Osteoblast (primary cell): ENCODE results near the gene KLHL8. TPM values are rescaled to one million over a fixed set of nuclear protein-coding genes. Genes with fewer than 3 reads are reported as not detected.

ENCODE experiments used
- DNase-seq: peaks from one replicate; pipeline ENCODE4 v3.0.0; 2011; ENCODE audit warnings: low spot score, mixed read lengths; ENCODE audit not compliant: insufficient read length; ENCODE audit errors: missing footprints
- H2AFZ ChIP-seq: 2 replicates; pipeline ENCODE4 v1.6.0; 2011; ENCODE audit warnings: mild to moderate bottlenecking, low read length
- H3K27ac ChIP-seq: 2 replicates; pipeline ENCODE4 v1.5.1; 2011; ENCODE audit warnings: mild to moderate bottlenecking, low read depth, low read length, moderate library complexity
- H3K27me3 ChIP-seq: 2 replicates; pipeline ENCODE4 v1.6.0; 2012; ENCODE audit warnings: mild to moderate bottlenecking, control low read depth, inconsistent platforms, low read length, moderate library complexity; ENCODE audit not compliant: insufficient read depth
- H3K36me3 ChIP-seq: 2 replicates; pipeline ENCODE4 v1.5.1; 2011; ENCODE audit warnings: mild to moderate bottlenecking, low read length, control low read depth, moderate library complexity; ENCODE audit not compliant: insufficient read depth
- H3K4me1 ChIP-seq: 2 replicates; pipeline ENCODE4 v1.5.1; 2011; ENCODE audit warnings: mild to moderate bottlenecking, low read length, control low read depth, moderate library complexity; ENCODE audit not compliant: insufficient read depth
- H3K4me2 ChIP-seq: 2 replicates; pipeline ENCODE4 v1.6.0; 2011; ENCODE audit warnings: mild to moderate bottlenecking, low read length; ENCODE audit not compliant: insufficient read depth
- H3K4me3 ChIP-seq: fragments of 200-600 bp; sonication (generic); 3 replicates; pipeline ENCODE4 v1.5.1; 2012; ENCODE audit warnings: mild to moderate bottlenecking, low read length, inconsistent platforms; ENCODE audit not compliant: insufficient read depth
- H3K79me2 ChIP-seq: 2 replicates; pipeline ENCODE4 v1.6.0; 2012; ENCODE audit warnings: mild to moderate bottlenecking, low read length, control low read depth, inconsistent platforms; ENCODE audit not compliant: insufficient read depth
- H3K9me3 ChIP-seq: 2 replicates; pipeline ENCODE4 v1.5.1; 2011; ENCODE audit warnings: low read depth, low read length, control low read depth
- H4K20me1 ChIP-seq: 2 replicates; pipeline ENCODE4 v1.6.0; 2012; ENCODE audit warnings: mild to moderate bottlenecking, low read length, control low read depth; ENCODE audit not compliant: insufficient read depth
- total RNA-seq: library from RNA; depleted of rRNA; stranded (reverse); fragments of >200 nt; gene quantifications from 2 replicates; pipeline ENCODE4 v1.2.3, GENCODE V29; 2012
- TF ChIP-seq, protein P1 (sequence below): IDR thresholded peaks from 2 replicates; pipeline ENCODE4 v1.5.1; 2011; ENCODE audit warnings: mild to moderate bottlenecking, low read depth, low read length, moderate library complexity; ENCODE audit errors: extremely low read depth

The KLHL8 gene
- total RNA-seq, 1 donor: 12.7 TPM

DNA sequence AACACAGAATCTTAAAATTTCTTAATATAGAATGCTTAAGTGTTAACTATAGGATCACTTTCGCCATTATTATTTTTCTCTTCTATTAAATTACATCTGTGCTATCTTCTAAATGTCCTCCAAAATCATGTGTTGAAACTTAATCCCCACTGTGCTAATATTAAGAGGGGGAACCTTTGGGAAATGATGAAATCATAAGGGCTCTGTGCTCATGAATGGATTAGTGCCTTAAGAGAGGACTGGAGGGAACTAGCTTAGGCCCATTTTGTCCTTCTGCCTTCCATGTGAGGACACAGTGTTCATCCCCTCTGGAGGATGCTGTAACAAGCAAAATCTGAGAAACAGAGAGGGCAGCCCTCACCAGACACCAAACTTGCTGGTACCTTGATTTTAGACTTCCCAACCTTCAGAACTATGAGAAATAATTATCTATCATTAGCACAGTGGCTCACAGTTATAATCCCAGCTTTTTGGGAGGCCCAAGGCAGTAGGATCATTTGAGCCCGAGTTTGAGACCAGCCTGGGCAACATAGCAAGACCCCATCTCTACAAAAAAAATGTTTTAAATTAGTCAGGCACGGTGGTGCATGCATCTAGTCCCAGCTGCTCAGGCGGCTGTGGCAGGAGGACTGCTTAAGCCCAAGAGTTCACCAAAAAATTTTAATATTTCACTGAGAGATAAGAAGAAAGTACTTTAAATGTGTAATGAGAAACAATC lies 26.3 kb downstream of the KLHL8 start:
- Histone ChIP-seq H3K4me1 (peaks cover 4% of the 10 kb centered on the region), H3K4me2 (no peak overlapping the region), H3K27me3 (no peaks in the 10 kb centered on the region), H3K27ac (no peak overlapping the region), H3K9me3 (no peaks in the 10 kb centered on the region), H3K79me2 (peaks cover 9% of the 10 kb centered on the region), H2AFZ (no peak overlapping the region), H3K36me3 (no peaks in the 10 kb centered on the region), H3K4me3 (no peak overlapping the region), H4K20me1 (peaks cover 8% of the 10 kb centered on the region)
- TF ChIP-seq, protein P1, sequence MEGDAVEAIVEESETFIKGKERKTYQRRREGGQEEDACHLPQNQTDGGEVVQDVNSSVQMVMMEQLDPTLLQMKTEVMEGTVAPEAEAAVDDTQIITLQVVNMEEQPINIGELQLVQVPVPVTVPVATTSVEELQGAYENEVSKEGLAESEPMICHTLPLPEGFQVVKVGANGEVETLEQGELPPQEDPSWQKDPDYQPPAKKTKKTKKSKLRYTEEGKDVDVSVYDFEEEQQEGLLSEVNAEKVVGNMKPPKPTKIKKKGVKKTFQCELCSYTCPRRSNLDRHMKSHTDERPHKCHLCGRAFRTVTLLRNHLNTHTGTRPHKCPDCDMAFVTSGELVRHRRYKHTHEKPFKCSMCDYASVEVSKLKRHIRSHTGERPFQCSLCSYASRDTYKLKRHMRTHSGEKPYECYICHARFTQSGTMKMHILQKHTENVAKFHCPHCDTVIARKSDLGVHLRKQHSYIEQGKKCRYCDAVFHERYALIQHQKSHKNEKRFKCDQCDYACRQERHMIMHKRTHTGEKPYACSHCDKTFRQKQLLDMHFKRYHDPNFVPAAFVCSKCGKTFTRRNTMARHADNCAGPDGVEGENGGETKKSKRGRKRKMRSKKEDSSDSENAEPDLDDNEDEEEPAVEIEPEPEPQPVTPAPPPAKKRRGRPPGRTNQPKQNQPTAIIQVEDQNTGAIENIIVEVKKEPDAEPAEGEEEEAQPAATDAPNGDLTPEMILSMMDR: no peak
- no peak for DNase-seq

DNA sequence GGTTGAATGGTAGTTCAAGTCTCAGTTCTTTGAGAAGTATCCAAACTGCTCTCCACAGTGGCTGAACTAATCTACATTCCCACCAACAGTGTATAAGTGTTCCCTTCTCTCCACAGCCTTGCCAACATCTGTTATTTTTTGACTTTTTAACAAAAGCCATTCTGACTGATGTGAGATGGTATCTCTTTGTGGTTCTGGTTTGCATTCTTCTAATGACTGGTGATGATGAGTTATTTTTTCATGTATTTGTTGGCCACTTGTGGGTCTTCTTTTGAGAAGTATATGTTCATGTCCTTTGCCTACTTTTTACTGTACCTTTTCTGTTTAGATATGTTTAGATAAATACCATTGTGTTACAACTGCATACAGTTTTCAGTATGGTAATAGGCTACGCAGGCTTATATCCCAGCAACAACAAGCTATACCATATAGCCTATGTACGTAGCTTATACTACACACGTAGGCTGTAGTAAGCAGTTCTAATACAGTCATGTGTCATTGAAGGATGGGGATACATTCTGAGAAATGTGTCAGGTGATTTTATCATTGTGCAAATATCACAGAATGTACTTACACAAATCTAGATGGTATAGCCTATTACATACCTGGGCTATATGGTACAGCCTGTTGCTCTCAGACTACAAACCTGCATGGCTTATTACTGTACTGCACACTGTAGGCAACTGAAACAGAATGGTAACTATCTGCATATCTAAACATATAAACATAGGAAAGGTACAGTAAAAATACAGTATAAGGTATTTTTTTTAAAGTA lies 28.1 kb downstream of the KLHL8 start:
- peaks cover 3% of the 10 kb centered on the region for H4K20me1 ChIP-seq
- H3K4me2 ChIP-seq: no peak overlapping the region
- H3K36me3 ChIP-seq: no peaks in the 10 kb centered on the region
- no peak overlapping the region for H2AFZ ChIP-seq
- DNase-seq: no peak
- peaks cover 4% of the 10 kb centered on the region for H3K79me2 ChIP-seq
- H3K27ac ChIP-seq: no peak overlapping the region
- TF ChIP-seq, protein P1: no peak
- no peaks in the 10 kb centered on the region for H3K27me3 ChIP-seq
- H3K4me3 ChIP-seq: no peak overlapping the region
- H3K4me1 ChIP-seq: peaks cover 4% of the 10 kb centered on the region
- no peaks in the 10 kb centered on the region for H3K9me3 ChIP-seq

DNA sequence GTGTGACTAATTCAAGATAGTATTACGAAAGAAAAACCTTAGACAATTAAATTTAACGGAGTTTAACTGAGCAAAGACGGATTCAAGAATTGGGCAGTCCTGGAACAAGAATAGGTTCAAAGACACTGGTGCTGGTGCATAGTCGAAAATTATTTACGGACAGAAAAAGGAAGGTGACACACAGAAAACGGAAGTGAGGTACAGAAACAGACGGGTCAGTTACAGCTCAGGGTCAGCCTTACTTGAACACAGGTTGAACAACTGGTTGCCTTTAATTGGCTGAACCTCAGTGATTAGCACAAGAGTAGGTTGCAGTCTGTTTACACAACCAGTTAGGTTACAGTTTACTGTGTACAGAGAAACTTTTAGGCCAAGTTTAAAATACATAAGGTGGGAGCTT lies 31.5 kb downstream of the KLHL8 start:
- H4K20me1 ChIP-seq: no peaks in the 10 kb centered on the region
- no peaks in the 10 kb centered on the region for H3K27me3 ChIP-seq
- H3K4me3 ChIP-seq: no peak overlapping the region
- no peaks in the 10 kb centered on the region for H3K9me3 ChIP-seq
- H3K36me3 ChIP-seq: no peaks in the 10 kb centered on the region
- DNase-seq: no peak
- peaks cover 4% of the 10 kb centered on the region for H3K4me1 ChIP-seq
- H3K79me2 ChIP-seq: no peaks in the 10 kb centered on the region
- TF ChIP-seq, protein P1: no peak
- H2AFZ ChIP-seq: no peak overlapping the region
- no peak overlapping the region for H3K27ac ChIP-seq
- H3K4me2 ChIP-seq: no peak overlapping the region

DNA sequence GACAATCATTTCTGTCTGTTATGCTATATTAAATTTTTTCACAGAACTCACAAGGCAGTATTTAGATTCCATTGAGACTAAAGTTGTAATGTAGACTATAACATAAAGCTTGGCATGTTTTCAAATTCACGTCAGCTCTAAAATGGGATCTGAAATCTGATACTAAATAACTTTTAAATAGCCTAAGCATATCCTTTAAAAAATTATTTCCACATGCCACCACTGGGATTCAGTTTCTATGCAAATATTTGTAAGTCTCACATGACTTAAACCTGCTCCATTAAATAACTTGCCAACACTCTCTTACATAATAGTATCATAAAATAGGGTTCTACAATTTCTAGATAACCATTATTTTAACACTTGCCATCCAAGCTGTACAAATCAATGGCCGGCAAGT lies 32.4 kb downstream of the KLHL8 start:
- H3K4me1 ChIP-seq: peaks cover 4% of the 10 kb centered on the region
- H4K20me1 ChIP-seq: no peaks in the 10 kb centered on the region
- DNase-seq: no peak
- H2AFZ ChIP-seq: no peak overlapping the region
- H3K9me3 ChIP-seq: no peaks in the 10 kb centered on the region
- H3K4me2 ChIP-seq: no peak overlapping the region
- H3K4me3 ChIP-seq: no peak overlapping the region
- H3K79me2 ChIP-seq: no peaks in the 10 kb centered on the region
- no peak overlapping the region for H3K27ac ChIP-seq
- no peaks in the 10 kb centered on the region for H3K36me3 ChIP-seq
- TF ChIP-seq, protein P1: no peak
- no peaks in the 10 kb centered on the region for H3K27me3 ChIP-seq
